Stimulated activated CD8-positive, alpha-beta memory T cell treated with anti-CD3 and anti-CD28 coated beads, Interleukin-15, amount 100 ng/mL, for 24 hours (primary cell): Measurements from ENCODE around the gene PRRG1.
"Not testable (repeated sequence)": the region's sequence is repeated elsewhere in the genome, so short reads cannot be mapped to it uniquely, and the experiment has no call there.

ENCODE experiments used
- DNase-seq: peaks from one replicate; pipeline ENCODE4 v3.0.0-alpha.2; 2020; ENCODE audit warnings: low read depth

The PRRG1 gene

GRCh38 chrX:37378404-37378803 is 29.2 kb downstream of the PRRG1 start:
- no peak for DNase-seq

- no peak for DNase-seq
Measured at GRCh38 chrX:37378830-37379229, 29.7 kb downstream of the PRRG1 start.

DNA sequence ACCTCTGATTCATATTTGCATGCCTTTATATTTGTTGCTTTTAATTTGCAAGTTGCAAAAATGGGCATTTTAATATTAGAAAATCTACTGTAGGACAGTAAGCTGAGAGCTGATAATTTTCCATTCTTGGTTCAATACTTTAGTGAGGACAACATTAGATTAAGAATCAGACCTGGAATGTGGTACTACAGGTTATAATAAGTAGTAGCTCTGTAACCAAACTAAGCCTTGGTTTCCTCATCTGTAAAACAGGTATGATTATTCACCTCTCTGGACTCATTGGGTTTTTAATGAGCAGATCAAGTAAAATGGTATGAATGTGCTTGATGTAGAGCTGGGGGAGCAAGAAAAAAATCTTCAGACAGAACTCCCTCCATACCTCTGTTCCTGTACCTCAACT is 31.1 kb downstream of the PRRG1 start:
- no peak for DNase-seq

- no peak for DNase-seq
Measured at GRCh38 chrX:37380924-37381323, 31.8 kb downstream of the PRRG1 start.

DNA sequence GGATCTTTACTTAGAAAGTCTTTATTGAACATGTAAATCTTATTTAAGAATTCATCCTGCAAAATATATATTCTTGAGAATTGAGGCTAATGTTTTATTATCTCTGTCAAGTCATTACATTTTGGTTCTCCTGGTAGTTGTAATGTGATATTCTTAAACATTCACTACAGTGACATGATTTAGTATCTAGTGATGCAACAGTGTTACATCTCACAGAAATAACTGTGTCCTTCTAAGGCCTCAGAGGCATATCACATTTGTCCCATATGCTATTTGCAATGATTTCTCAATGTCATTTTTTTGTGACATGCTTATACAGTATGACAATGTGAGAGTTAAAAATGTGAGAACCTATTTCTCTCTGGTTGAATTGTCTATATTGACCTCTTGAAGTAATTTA is 34.1 kb downstream of the PRRG1 start:
- DNase-seq = no peak

DNA sequence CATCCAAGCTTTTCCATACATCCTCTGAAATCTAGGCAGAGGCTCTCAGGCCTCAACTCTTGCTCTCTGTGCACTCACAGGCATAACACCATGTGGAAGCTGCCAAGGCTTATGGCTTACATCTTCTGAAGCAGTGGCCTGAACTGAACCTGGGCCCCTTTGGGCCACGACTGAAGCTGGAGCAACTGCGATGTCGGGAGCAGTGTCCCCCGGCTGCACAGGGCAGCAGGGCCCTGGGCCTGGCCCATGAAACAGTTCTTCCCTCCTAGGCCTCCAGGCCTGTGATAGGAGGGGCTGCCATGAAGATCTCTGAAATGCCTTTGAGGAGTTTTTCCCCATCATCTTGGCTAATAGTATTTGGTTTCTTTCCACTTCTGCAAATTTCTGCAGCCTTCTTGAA is 39.2 kb downstream of the PRRG1 start:
- no peak for DNase-seq

- no peak for DNase-seq
Measured at GRCh38 chrX:37405956-37406355, 56.8 kb downstream of the PRRG1 start.

DNA sequence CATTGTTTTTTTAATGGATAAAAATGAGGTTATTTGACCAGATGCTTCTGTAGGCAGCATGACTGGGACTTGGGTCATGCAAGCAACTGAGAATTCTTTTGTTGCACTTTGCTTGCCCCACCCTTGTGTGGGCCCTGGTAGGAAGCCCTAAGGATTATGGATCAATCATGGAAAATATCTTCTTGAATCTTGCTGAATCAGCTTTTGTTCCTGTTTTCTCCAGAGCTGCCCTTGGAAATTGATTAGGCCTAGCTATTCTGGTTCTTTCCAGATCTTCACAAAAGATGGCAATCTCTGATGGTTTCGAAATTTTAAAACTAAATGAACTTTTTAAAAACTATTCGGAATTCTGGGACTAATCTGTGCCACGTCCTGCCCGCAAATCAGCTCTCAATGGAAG is 58.6 kb downstream of the PRRG1 start:
- no peak for DNase-seq

DNA sequence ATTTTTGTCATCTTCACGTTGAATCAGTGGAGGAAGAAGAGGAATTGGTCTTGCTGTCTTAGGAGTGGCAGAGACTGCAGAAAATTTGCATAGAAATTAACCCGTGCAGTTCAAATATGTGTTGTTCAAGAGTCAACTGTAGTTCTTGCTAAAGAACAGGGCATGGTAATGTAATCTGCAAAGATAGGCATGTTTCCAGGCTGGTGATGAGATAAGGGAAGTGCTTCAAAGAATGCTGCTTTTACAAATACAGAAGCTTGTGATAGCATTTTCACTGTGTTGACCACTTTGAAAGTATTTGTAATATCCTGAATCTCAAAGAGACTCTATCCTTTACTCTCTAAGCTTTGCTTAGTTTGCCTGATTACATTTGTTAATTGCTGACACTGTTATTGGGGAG is 60.1 kb downstream of the PRRG1 start:
- DNase-seq = no peak

DNA sequence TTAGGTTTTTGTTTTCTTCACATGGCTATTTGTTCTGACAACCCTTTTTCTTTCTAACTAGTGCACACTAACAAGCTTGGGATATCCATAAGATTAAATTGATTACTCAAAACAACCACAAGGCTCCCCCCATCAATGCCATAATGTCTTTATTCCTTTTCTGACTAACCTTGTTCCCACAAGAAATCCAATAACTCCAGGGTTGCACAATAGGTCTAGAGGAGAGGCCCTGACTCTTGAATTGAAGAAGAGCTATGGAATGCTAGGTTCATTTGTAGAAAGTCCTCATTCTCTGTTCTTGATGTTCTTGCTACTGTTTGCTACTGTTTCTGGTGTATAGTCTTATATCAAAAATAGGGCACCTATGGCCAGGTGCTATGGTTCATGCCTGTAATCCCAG is 71.0 kb downstream of the PRRG1 start:
- DNase-seq = no peak

DNA sequence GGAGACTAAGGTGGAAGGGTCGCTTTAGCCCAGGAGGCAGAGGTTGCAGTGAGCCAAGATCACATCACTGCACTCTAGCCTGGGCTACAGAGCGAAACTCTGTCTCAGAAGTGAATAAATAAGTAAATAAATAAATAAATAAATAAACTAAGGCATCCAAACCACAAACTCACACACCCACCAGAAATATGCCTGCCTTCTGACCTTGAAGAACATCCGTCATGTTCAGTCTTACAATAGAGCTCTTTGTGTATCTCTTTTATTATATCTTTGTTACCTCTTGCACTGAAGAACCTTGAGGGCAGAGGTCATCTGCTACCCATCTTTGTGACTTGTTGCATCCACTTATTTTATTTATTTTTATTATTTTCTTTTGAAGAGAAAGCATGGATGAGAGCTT is 71.6 kb downstream of the PRRG1 start:
- DNase-seq = no peak

DNA sequence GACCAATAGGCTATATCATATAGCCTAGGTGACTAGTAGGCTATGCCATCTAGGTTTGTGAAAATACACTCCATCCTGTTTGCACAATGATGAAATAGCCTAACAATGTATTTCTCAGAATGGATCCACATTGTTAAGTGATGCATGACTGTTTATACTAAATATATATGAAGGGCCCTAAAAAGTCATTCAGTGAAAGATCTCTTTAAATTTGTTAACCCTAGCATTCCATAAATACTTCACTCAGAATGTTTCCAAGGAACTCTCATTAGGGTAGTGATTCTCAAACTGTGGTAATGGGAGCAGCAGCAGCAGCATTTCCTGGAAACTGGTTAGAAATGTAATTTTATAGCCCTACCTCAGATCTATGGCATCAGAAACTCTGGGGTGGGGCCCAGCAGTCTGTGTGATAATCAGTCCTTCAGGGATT is 74.9 kb downstream of the PRRG1 start:
- DNase-seq = no peak

- no peak for DNase-seq
Measured at GRCh38 chrX:37425370-37425769, 76.2 kb downstream of the PRRG1 start.

- DNase-seq = not testable (repeated sequence)
Measured at GRCh38 chrX:37428962-37429361, 79.8 kb downstream of the PRRG1 start.

DNA sequence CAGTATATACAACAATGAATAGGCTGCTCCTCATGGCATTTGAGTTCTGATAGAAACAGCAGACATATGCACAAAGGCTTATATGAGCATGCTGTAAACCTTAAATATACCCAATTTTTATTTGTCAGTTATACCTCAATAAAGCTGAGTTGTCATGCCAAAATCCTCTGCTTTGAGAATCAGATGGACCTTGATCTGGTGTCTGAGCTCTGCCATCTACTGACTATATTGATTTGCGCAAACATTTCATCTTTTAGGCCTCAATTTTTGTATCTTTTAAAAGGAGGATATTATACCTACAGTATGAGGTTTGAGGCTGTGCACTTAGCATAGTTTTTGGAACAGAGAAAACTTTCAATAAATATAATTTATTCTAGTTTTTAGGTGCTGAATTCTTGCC is 85.2 kb downstream of the PRRG1 start:
- no peak for DNase-seq

DNA sequence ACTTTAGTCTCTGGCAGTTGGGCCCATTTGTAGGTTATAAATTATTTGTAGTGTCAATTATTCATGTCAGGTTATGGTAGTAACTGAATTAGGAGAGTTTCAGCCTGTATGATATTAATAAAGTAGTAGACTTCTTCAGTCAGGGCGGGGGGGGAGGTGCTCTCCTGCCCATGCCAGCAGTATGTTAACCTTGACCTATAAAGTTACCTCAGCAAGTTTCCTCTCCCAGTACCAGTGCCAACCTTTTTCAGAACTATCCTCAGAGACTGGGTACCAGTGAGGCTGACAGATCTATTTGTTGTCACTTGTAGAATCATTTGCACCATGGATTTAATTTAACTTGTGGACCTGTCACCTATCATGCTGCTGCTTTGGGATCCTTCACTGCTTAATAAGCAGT is 88.0 kb downstream of the PRRG1 start:
- DNase-seq = no peak

DNA sequence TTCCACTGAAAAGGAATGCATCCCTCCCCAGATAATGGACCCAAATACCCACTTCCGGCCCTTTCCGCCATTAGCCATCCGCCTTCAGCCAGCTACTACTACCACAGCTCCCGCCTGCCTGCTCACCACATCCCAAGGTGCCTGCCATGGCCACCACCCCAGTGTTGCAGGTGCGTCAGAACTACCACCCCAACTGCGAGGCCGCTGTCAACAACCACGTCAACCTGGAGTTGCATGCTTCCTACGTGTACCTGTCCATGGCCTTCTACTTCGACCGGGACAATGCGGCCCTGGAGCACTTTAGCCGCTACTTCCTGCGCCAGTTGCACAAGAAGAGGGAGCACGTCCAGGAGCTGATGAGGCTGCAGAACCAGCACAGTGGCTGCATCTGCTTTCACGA is 92.2 kb downstream of the PRRG1 start:
- no peak for DNase-seq

DNA sequence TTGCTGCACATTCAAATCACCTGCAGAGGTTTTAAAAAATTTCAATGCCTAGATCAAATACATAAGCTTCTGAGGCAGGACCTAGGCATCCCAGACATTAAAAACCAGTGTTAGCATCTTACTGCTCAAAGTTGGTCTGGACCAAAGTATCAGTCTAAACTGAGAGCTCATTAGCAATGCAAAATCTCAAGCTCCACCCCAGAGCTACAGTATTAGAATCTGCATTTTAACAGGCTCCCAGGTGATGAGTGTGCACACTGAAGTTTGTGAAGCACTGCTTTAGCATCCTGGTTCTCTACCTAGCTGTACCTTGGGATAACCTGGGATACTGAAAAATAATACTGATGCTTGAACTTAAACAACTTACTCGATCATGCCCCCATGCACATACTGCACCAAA is 96.0 kb downstream of the PRRG1 start:
- no peak for DNase-seq

DNA sequence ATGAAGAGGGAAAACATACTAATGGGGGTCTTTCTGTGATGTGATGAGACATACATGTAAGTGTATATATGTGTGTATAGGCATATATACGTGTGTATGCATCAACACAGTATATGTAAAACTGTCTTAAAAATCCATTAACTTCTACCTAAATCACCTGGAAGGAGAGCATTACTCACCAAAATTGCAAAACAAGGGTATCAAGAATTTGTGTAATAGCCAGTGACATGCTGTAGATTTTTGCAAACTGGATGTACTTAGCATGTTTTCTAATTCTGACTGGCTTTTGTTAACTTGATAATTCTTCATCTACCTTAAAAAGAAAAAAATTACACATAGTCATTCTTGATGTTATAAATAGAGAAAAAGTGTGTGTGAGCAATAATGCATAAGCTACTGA is 104.7 kb downstream of the PRRG1 start:
- no peak for DNase-seq

DNA sequence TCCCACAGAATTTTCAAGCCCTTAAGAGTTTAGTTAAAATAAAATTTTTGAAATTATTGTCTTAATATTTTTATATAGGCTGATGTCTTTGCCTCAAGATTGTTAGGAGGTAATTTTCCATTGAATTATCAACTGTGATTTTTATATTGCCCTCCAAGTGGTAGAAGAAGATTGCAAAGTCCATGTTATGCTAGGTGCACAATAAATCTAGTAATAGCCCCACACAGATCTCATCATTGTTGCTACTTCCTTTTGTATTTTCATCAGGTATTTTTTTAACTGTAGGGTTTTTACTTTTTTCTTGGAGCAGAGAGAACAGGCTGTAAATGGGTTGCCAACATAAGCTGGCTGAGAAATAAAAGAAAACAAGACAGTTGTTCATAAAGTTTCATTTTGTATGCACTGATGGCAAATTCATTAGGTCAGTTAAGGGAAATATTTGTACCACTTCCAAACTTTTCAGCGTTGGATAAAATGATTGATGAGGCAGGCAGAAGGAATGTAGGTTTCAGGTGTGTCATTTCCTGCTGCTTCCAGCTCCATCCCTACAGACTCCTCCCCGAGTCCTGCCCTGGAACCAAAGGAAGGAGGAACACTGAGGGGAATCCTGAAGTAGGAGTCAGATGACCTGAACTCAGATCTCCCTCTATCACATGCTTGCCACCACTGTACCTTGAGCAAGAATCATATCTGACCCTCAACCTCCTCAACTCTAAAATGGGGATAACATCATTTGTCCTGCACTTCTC is 105.5 kb downstream of the PRRG1 start:
- no peak for DNase-seq

GRCh38 chrX:37455381-37455780 is 106.2 kb downstream of the PRRG1 start:
- DNase-seq = no peak

GRCh38 chrX:37460285-37460684 is 111.1 kb downstream of the PRRG1 start:
- DNase-seq = not testable (repeated sequence)

DNA sequence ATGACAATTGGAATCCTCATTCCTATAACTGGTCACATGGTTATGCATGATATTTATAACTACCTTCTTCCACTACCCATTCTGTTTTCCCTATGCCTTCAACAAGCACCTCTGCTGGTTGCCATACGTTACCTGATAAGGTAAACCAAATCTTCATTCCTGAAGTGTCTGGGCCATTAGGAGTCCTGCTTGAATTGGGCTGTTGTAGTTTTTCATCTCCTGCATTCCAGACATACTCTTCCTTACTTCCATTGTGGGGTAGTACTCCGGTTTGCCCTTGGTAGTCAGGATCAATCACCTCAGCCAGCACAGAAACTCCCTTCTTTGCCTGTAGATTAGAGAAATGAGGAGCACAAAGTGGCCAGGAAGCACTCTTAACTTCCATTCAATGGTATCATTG is 113.2 kb downstream of the PRRG1 start:
- DNase-seq = no peak

DNA sequence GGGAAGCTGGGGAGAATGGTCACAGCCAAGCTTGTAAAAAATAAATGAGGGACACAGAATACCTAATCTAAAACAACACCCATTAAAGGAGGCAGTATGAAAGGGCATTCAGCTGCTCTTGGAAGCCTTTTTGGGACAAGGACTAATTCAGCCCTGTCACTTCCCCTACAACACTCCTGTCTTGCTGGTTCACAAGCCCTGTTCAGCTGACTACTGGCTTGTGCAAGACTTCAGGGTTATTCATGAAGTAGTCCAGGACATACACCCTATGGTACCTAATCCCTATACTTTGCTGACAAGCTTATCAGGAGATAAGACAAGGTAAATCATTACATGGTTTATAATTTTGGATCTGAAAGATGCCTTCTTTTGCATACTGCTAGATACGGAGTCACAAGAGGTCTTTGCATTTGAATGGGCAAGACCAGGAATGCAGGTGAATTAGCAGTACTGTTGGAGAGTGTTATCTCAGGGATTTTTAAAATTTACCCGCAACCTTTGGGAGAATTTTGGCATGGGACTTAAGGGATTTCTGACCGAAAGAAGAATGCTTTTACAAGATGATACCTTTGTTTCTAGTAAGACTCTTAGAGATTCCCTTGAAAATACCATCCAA is 119.1 kb downstream of the PRRG1 start:
- DNase-seq = no peak
